Right ventricle myocardium superior (tissue), 1 donor: ENCODE results near the gene SCN10A. TPM values are rescaled to one million over a fixed set of nuclear protein-coding genes. Genes with fewer than 3 reads are reported as not detected.
A peak's percentile ranks its signal among the peaks of the same experiment; 100 is the strongest.

Source experiments
- ATAC-seq: fragments of 200-7000 bp; cut with Tn5 transposase; one replicate; pipeline ENCODE4 v1.9.1; 2020; ENCODE audit warnings: mild to moderate bottlenecking; ENCODE audit not compliant: poor library complexity
- DNase-seq: peaks from one replicate; pipeline ENCODE4 v3.0.0-alpha.2; 2020
- intact Hi-C: fragments of 100-400 bp; cut with DNase I; formaldehyde crosslinking; loops from one replicate; pipeline ENCODE4 v1.11.2; 2022
- total RNA-seq: library from RNA; stranded (reverse); fragmentation: NEBNext Ultra II Directional; extraction: Animal tissue kit (Norgen Biotek cat#: 25700); gene quantifications from one replicate; pipeline ENCODE4 v1.2.1, GENCODE V29; 2021
- donor health status: DM: no; HTN: yes; CAD: no; lungs with severe emphysema.

Gene SCN10A
- total RNA-seq, 1 donor from 2014 or later: 0.08 TPM

- no peak for DNase-seq
- ATAC-seq: no peak
- intact Hi-C loops: loop anchor here (5.0 kb wide), 1 partner anchor 155 kb away; no protein-coding TSS in a partner anchor
Measured at GRCh38 chr3:38687321-38687720, 128.7 kb downstream of the SCN10A start.

- no peak for DNase-seq
- intact Hi-C loops: no loop called here
Measured at GRCh38 chr3:38684546-38684945, 131.5 kb downstream of the SCN10A start.

GRCh38 chr3:38669668-38670067 is 146.3 kb downstream of the SCN10A start:
- intact Hi-C loops: no loop called here
- ATAC-seq: no peak
- DNase-seq: no peak

More at GRCh38 chr3:38684546-38684945, 131.5 kb downstream of the SCN10A start:
- no peak for ATAC-seq

GRCh38 chr3:38662544-38662943 is 153.5 kb downstream of the SCN10A start:
- DNase-seq: no peak
- intact Hi-C loops: no loop called here
- no peak for ATAC-seq

- intact Hi-C loops: no loop called here
- DNase-seq: no peak
- ATAC-seq: peak; percentile 15
Measured at GRCh38 chr3:38658841-38659240, 157.2 kb downstream of the SCN10A start.

- intact Hi-C loops: no loop called here
- no peak for ATAC-seq
Measured at GRCh38 chr3:38657369-38657768, 158.6 kb downstream of the SCN10A start.

GRCh38 chr3:38655708-38656300 is 160.2 kb downstream of the SCN10A start:
- ATAC-seq (peak; percentile 61), DNase-seq (no peak)
- intact Hi-C loops: no loop called here

More at GRCh38 chr3:38657369-38657768, 158.6 kb downstream of the SCN10A start:
- no peak for DNase-seq

- intact Hi-C loops: loop anchor here (5.0 kb wide), 1 partner anchor 157 kb away; the partner anchor contains the start of gene EXOG
- no peak for DNase-seq
- no peak for ATAC-seq
Measured at GRCh38 chr3:38653685-38654537, 162.1 kb downstream of the SCN10A start.

- no peak for ATAC-seq
- intact Hi-C loops: loop anchor here (5.0 kb wide), 1 partner anchor 156 kb away; the partner anchor contains the start of gene EXOG
- DNase-seq: no peak
Measured at GRCh38 chr3:38652934-38653333, 163.1 kb downstream of the SCN10A start.

- peak; percentile 78 for DNase-seq
- peak; percentile 60 for ATAC-seq
- intact Hi-C loops: loop anchor here (5.0 kb wide), 1 partner anchor 154 kb away; the partner anchor contains the start of gene EXOG
Measured at GRCh38 chr3:38651153-38651789, 164.7 kb downstream of the SCN10A start.

GRCh38 chr3:38650248-38650951 is 165.6 kb downstream of the SCN10A start:
- intact Hi-C loops: loop anchor here (5.0 kb wide), 1 partner anchor 153 kb away; the partner anchor contains the start of gene EXOG
- no peak for ATAC-seq
- no peak for DNase-seq

- ATAC-seq: peak; percentile 76
- peak; percentile 73 for DNase-seq
- intact Hi-C loops: loop anchor here (5.0 kb wide), 2 partner anchors 127 to 152 kb away; partner anchors contain the start of gene EXOG
Measured at GRCh38 chr3:38649500-38650247, 166.3 kb downstream of the SCN10A start, which contains the start of gene SCN5A. TSS of gene SCN5A (minus strand) at chr3:38649687. CDS start at chr3:38633307, 16,380 bp downstream.

- DNase-seq (no peak), ATAC-seq (no peak)
- intact Hi-C loops: loop anchor here (5.0 kb wide), 1 partner anchor 127 kb away; no protein-coding TSS in a partner anchor
Measured at GRCh38 chr3:38648659-38649499, 167.1 kb downstream of the SCN10A start.

GRCh38 chr3:38648024-38648658 is 167.9 kb downstream of the SCN10A start:
- intact Hi-C loops: loop anchor here (5.0 kb wide), 1 partner anchor 126 kb away; no protein-coding TSS in a partner anchor

GRCh38 chr3:38647217-38647970 is 168.6 kb downstream of the SCN10A start:
- intact Hi-C loops: loop anchor here (5.0 kb wide), 1 partner anchor 125 kb away; no protein-coding TSS in a partner anchor
- DNase-seq (no peak), ATAC-seq (no peak)

More at GRCh38 chr3:38648024-38648658, 167.9 kb downstream of the SCN10A start:
- no peak for ATAC-seq
- DNase-seq: no peak
